Liver (tissue), 9 donors: ENCODE data around the gene METTL17. TPM values are rescaled to one million over a fixed set of nuclear protein-coding genes. Genes with fewer than 3 reads are reported as not detected.

ENCODE experiments used
- DNase-seq: peaks from one replicate; pipeline ENCODE4 v3.0.0-alpha.2; 2017; ENCODE audit warnings: low spot score
- H3K27ac ChIP-seq, 2 donors: one replicate each; pipeline ENCODE4 v1.7.0; 2013; ENCODE audit warnings: inconsistent platforms in 2 of 2, low read length in 2 of 2, control low read depth in 1 of 2, low read depth in 1 of 2, mild to moderate bottlenecking in 1 of 2
- H3K27me3 ChIP-seq, 4 donors: one replicate each; pipeline versions ENCODE4 v1.6.1 to v1.7.0; 2013; ENCODE audit warnings: low read length in 3 of 4, inconsistent platforms in 1 of 4, mild to moderate bottlenecking in 1 of 4, moderate library complexity in 1 of 4; ENCODE audit not compliant: control insufficient read depth in 4 of 4, insufficient read depth in 4 of 4
- H3K36me3 ChIP-seq, 4 donors: one replicate each; pipeline versions ENCODE4 v1.6.1 to v1.7.0; 2013; ENCODE audit warnings: low read length in 3 of 4, mild to moderate bottlenecking in 3 of 4, low read depth in 1 of 4, moderate library complexity in 1 of 4; ENCODE audit not compliant: control insufficient read depth in 4 of 4, insufficient read depth in 3 of 4
- H3K4me1 ChIP-seq, 4 donors: one replicate each; pipeline versions ENCODE4 v1.6.1 to v1.7.0; 2013; ENCODE audit warnings: low read length in 3 of 4, mild to moderate bottlenecking in 3 of 4, moderate library complexity in 1 of 4; ENCODE audit not compliant: control insufficient read depth in 4 of 4, insufficient read depth in 4 of 4
- H3K4me3 ChIP-seq, 3 donors: one replicate each; pipeline versions ENCODE4 v1.6.1 to v1.7.0; 2013; ENCODE audit warnings: low read length in 3 of 3, control low read depth in 1 of 3, low read depth in 1 of 3, mild to moderate bottlenecking in 1 of 3
- H3K9ac ChIP-seq, 2 donors: one replicate each; pipeline ENCODE4 v1.7.0; 2013; ENCODE audit warnings: low read length in 2 of 2, mild to moderate bottlenecking in 2 of 2, moderate library complexity in 2 of 2, control low read depth in 1 of 2, low read depth in 1 of 2
- H3K9me3 ChIP-seq, 4 donors: one replicate each; pipeline versions ENCODE4 v1.6.1 to v1.7.0; 2013; ENCODE audit warnings: low read length in 3 of 4; ENCODE audit not compliant: control insufficient read depth in 4 of 4
- EGR1 ChIP-seq, 2 donors: IDR thresholded peaks; 2 replicates each; pipeline ENCODE4 v1.6.1; 2016 to 2018; ENCODE audit warnings: antibody characterized with exemption in 2 of 2, low read depth in 2 of 2
- FOXA1 ChIP-seq: IDR thresholded peaks from 2 replicates; pipeline ENCODE4 v1.6.1; 2016; ENCODE audit warnings: antibody characterized with exemption
- FOXA2 ChIP-seq: IDR thresholded peaks from 2 replicates; pipeline ENCODE4 v1.6.1; 2016; ENCODE audit warnings: antibody characterized with exemption
- GABPA ChIP-seq, 2 donors: IDR thresholded peaks in 1 of 2; conservative IDR thresholded peaks in 1 of 2; 2 replicates each; pipeline ENCODE4 v1.6.1; 2016; ENCODE audit warnings: antibody characterized with exemption in 2 of 2, mild to moderate bottlenecking in 1 of 2, moderate library complexity in 1 of 2
- HNF4A ChIP-seq, 2 donors: conservative IDR thresholded peaks; 2 replicates each; pipeline ENCODE4 v1.6.1; 2016; ENCODE audit warnings: antibody characterized with exemption in 2 of 2, mild to moderate bottlenecking in 2 of 2
- HNF4G ChIP-seq: IDR thresholded peaks from 2 replicates; pipeline ENCODE4 v1.6.1; 2016; ENCODE audit warnings: antibody characterized with exemption
- JUND ChIP-seq, 2 donors: IDR thresholded peaks; 2 replicates each; pipeline ENCODE4 v1.6.1; 2016; ENCODE audit warnings: antibody characterized with exemption in 2 of 2
- NR2F2 ChIP-seq: IDR thresholded peaks from 2 replicates; pipeline ENCODE4 v1.6.1; 2016; ENCODE audit warnings: antibody characterized with exemption
- RAD21 ChIP-seq, 2 donors: IDR thresholded peaks; 2 replicates each; pipeline ENCODE4 v1.6.1; 2016; ENCODE audit warnings: antibody characterized with exemption in 2 of 2, mild to moderate bottlenecking in 2 of 2
- RXRA ChIP-seq, 2 donors: IDR thresholded peaks; 2 replicates each; pipeline ENCODE4 v1.6.1; 2017 to 2018; ENCODE audit warnings: antibody characterized with exemption in 2 of 2, mild to moderate bottlenecking in 1 of 2
- SP1 ChIP-seq: IDR thresholded peaks from 2 replicates; pipeline ENCODE4 v1.6.1; 2018; ENCODE audit warnings: antibody characterized with exemption, mild to moderate bottlenecking
- TAF1 ChIP-seq: conservative IDR thresholded peaks from 2 replicates; pipeline ENCODE4 v1.6.1; 2016; ENCODE audit warnings: antibody characterized with exemption, mild to moderate bottlenecking
- YY1 ChIP-seq: IDR thresholded peaks from 2 replicates; pipeline ENCODE4 v1.6.1; 2016; ENCODE audit warnings: antibody characterized with exemption, mild to moderate bottlenecking
- WGBS: extraction: QIAGEN DNeasy Blood & Tissue Kit; methylation state at CpG from one replicate; pipeline ENCODE4 v1.1.7; 2013; 5-methylcytosine and 5-hydroxymethylcytosine counted together
- polyA plus RNA-seq, 2 donors: library from polyadenylated mRNA; stranded (reverse) in 1 of 2; unstranded in 1 of 2; fragments of 200-250 nt in 1 of 2; fragments of >200 nt in 1 of 2; fragmentation: Nextera tagmentation in 1 of 2; extraction: Ambion mirVana in 1 of 2; gene quantifications; one replicate each; pipeline versions ENCODE4 v1.2.1 to v1.2.3, GENCODE V29; 2013 to 2015
- total RNA-seq, 2 donors: library from RNA; depleted of rRNA; stranded (reverse); fragments of >200 nt; gene quantifications; one replicate each; pipeline ENCODE4 v1.2.3, GENCODE V29; 2014
- TF ChIP-seq, protein P1 (sequence below): IDR thresholded peaks from 2 replicates; pipeline ENCODE4 v1.6.1; 2016; ENCODE audit warnings: antibody characterized with exemption
- TF ChIP-seq, protein P2 (sequence below): IDR thresholded peaks from 2 replicates; pipeline ENCODE4 v1.6.1; 2016; ENCODE audit warnings: antibody characterized with exemption
- TF ChIP-seq, protein P3 (sequence below): IDR thresholded peaks from 2 replicates; pipeline ENCODE4 v1.6.1; 2016; ENCODE audit warnings: antibody characterized with exemption, mild to moderate bottlenecking
- TF ChIP-seq, protein P4 (sequence below): IDR thresholded peaks from 2 replicates; pipeline ENCODE4 v1.6.1; 2016; ENCODE audit warnings: antibody characterized with exemption
- TF ChIP-seq, protein P5 (sequence below): fragments of 150-350 bp; IDR thresholded peaks from 2 replicates; pipeline ENCODE4 v1.5.1; 2017; ENCODE audit warnings: improper control_type of control experiment, low read depth, low read length; ENCODE audit not compliant: missing input control
- donor health status: healthy.
- donor health status: healthy.
- donor health status: healthy.
- donor health status: healthy.
- donor health status: healthy.

The METTL17 gene
- total and polyA plus RNA-seq, 4 donors, result 31.0 to 64.8 (median 47.3) TPM

DNA sequence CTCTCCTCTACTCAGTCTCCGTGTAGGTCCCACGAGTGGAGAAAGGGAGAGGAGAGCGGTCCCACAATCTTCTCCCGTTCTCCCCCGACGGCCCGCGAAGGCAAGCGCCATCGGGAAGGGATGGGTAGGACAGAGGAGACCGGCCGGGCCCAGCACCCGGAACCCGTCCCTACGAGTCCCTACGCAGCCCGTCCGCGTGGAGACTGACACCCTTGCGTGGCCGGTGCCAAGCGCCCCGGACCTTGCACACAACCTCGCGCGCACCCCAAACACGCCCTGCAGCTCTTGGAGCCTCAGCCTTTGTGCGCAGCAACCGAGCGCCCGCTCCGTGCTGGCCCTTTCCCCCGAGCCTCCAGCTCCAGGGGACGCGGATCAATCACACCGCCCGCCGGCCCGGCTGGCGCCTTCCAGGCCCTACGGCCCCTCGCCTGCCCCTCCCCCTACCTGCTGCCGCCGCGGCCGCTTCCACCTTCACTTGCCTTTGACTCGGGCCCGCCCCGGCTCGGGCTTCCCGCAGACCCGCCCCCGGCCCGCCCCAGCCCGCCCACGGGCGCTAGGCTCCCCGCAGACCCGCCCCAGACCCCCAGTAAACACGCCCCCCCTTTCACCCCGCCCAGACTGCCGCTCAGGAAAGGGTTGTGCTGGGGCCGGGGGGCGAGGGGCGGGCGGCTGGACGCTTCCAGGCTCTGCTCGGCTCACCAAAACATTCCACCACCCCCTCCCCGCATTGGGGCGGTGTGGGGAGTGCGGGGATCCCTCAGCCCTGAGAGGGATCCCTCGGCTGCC lies 35.0 kb downstream of the METTL17 start, which contains the start of gene NDRG2:
Gene NDRG2, minus strand, starts transcription at position 477 of the 786 bp plus-strand sequence. CDS start 1,746 bp downstream, outside the sequence.
- Histone ChIP-seq H3K36me3 (peaks cover under 1 to 22% (median 17%) of the 10 kb centered on the region in 4 donors), H3K9me3 (no peaks in the 10 kb centered on the region), H3K27me3 (no peaks in the 10 kb centered on the region), H3K4me3 (peak within 1 kb of the TSS; percentile 70 to 89 (median 82)), H3K9ac (peak within 1 kb of the TSS; percentile 50 to 67), H3K27ac (peak within 1 kb of the TSS; percentile 87 to 88), H3K4me1 (peaks cover 3 to 49% (median 39%) of the 10 kb centered on the region in 4 donors)
- WGBS, result under 1% methylated on average over 72 of the region's 72 CpGs
- TF ChIP-seq RAD21 (IDR thresholded peaks at IDR 0.05), result no peak
- TF ChIP-seq RXRA (IDR thresholded peaks at IDR 0.05), result no peak
- TF ChIP-seq, protein P1, sequence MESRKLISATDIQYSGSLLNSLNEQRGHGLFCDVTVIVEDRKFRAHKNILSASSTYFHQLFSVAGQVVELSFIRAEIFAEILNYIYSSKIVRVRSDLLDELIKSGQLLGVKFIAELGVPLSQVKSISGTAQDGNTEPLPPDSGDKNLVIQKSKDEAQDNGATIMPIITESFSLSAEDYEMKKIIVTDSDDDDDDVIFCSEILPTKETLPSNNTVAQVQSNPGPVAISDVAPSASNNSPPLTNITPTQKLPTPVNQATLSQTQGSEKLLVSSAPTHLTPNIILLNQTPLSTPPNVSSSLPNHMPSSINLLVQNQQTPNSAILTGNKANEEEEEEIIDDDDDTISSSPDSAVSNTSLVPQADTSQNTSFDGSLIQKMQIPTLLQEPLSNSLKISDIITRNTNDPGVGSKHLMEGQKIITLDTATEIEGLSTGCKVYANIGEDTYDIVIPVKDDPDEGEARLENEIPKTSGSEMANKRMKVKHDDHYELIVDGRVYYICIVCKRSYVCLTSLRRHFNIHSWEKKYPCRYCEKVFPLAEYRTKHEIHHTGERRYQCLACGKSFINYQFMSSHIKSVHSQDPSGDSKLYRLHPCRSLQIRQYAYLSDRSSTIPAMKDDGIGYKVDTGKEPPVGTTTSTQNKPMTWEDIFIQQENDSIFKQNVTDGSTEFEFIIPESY, result no peak
- TF ChIP-seq FOXA2, result no peak
- no peak for TF ChIP-seq HNF4G
- no peak for TF ChIP-seq FOXA1
- no peak for TF ChIP-seq JUND (IDR thresholded peaks at IDR 0.05)
- no peak for TF ChIP-seq TAF1
- TF ChIP-seq, protein P2, sequence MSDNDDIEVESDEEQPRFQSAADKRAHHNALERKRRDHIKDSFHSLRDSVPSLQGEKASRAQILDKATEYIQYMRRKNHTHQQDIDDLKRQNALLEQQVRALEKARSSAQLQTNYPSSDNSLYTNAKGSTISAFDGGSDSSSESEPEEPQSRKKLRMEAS, result no peak
- no peak for TF ChIP-seq HNF4A (conservative IDR thresholded peaks at IDR 0.05)
- no peak for TF ChIP-seq GABPA (IDR thresholded peaks at IDR 0.05 in 1 of 2, conservative IDR thresholded peaks at IDR 0.05 in 1 of 2)
- TF ChIP-seq NR2F2, result no peak
- TF ChIP-seq SP1, result no peak
- TF ChIP-seq YY1, result no peak
- no peak for TF ChIP-seq EGR1 (IDR thresholded peaks at IDR 0.05; ENCODE audit: low read depth in 2 of 2)
- TF ChIP-seq, protein P3, sequence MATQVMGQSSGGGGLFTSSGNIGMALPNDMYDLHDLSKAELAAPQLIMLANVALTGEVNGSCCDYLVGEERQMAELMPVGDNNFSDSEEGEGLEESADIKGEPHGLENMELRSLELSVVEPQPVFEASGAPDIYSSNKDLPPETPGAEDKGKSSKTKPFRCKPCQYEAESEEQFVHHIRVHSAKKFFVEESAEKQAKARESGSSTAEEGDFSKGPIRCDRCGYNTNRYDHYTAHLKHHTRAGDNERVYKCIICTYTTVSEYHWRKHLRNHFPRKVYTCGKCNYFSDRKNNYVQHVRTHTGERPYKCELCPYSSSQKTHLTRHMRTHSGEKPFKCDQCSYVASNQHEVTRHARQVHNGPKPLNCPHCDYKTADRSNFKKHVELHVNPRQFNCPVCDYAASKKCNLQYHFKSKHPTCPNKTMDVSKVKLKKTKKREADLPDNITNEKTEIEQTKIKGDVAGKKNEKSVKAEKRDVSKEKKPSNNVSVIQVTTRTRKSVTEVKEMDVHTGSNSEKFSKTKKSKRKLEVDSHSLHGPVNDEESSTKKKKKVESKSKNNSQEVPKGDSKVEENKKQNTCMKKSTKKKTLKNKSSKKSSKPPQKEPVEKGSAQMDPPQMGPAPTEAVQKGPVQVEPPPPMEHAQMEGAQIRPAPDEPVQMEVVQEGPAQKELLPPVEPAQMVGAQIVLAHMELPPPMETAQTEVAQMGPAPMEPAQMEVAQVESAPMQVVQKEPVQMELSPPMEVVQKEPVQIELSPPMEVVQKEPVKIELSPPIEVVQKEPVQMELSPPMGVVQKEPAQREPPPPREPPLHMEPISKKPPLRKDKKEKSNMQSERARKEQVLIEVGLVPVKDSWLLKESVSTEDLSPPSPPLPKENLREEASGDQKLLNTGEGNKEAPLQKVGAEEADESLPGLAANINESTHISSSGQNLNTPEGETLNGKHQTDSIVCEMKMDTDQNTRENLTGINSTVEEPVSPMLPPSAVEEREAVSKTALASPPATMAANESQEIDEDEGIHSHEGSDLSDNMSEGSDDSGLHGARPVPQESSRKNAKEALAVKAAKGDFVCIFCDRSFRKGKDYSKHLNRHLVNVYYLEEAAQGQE, result no peak
- TF ChIP-seq, protein P4, sequence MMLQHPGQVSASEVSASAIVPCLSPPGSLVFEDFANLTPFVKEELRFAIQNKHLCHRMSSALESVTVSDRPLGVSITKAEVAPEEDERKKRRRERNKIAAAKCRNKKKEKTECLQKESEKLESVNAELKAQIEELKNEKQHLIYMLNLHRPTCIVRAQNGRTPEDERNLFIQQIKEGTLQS, result no peak
- TF ChIP-seq, protein P5, sequence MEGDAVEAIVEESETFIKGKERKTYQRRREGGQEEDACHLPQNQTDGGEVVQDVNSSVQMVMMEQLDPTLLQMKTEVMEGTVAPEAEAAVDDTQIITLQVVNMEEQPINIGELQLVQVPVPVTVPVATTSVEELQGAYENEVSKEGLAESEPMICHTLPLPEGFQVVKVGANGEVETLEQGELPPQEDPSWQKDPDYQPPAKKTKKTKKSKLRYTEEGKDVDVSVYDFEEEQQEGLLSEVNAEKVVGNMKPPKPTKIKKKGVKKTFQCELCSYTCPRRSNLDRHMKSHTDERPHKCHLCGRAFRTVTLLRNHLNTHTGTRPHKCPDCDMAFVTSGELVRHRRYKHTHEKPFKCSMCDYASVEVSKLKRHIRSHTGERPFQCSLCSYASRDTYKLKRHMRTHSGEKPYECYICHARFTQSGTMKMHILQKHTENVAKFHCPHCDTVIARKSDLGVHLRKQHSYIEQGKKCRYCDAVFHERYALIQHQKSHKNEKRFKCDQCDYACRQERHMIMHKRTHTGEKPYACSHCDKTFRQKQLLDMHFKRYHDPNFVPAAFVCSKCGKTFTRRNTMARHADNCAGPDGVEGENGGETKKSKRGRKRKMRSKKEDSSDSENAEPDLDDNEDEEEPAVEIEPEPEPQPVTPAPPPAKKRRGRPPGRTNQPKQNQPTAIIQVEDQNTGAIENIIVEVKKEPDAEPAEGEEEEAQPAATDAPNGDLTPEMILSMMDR, result no peak
- DNase-seq, result peak; percentile 78
